Stimulated activated naive B cell treated with anti-CD40 and anti-IgM and Interleukin-4, amounts not matched to agents 10 μg/mL and 1 μg/mL and 100 μg/mL, for 72 hours (primary cell): ENCODE results near the gene PAPSS2.
A peak's percentile ranks its signal among the peaks of the same experiment; 100 is the strongest.

Experiments
- ATAC-seq, 2 donors: fragments of 150-1000 bp; cut with Tn5 transposase; replicated peaks; 2 replicates each; pipeline ENCODE4 v1.10.0; 2021; ENCODE audit warnings: moderate library complexity in 1 of 2
- DNase-seq: peaks from one replicate; pipeline ENCODE4 v3.0.0; 2021
- H3K27ac Mint-ChIP-seq: one replicate; pipeline ENCODE4 v1.8.0; 2022; ENCODE audit warnings: mild to moderate bottlenecking, mixed read lengths
- H3K27me3 Mint-ChIP-seq, 2 donors: one replicate each; pipeline ENCODE4 v1.8.0; 2022; ENCODE audit warnings: mixed read lengths in 2 of 2
- H3K36me3 Mint-ChIP-seq, 2 donors: one replicate each; pipeline ENCODE4 v1.8.0; 2022; ENCODE audit warnings: mixed read lengths in 2 of 2, mild to moderate bottlenecking in 1 of 2
- H3K4me1 Mint-ChIP-seq, 2 donors: one replicate each; pipeline ENCODE4 v1.8.0; 2022; ENCODE audit warnings: mixed read lengths in 2 of 2, mild to moderate bottlenecking in 1 of 2
- H3K4me3 Mint-ChIP-seq, 2 donors: one replicate each; pipeline ENCODE4 v1.8.0; 2022; ENCODE audit warnings: mild to moderate bottlenecking in 2 of 2, mixed read lengths in 2 of 2, moderate library complexity in 1 of 2
- H3K9me3 Mint-ChIP-seq, 2 donors: one replicate each; pipeline ENCODE4 v1.8.0; 2022; ENCODE audit warnings: mixed read lengths in 2 of 2, mild to moderate bottlenecking in 1 of 2

Gene PAPSS2

DNA sequence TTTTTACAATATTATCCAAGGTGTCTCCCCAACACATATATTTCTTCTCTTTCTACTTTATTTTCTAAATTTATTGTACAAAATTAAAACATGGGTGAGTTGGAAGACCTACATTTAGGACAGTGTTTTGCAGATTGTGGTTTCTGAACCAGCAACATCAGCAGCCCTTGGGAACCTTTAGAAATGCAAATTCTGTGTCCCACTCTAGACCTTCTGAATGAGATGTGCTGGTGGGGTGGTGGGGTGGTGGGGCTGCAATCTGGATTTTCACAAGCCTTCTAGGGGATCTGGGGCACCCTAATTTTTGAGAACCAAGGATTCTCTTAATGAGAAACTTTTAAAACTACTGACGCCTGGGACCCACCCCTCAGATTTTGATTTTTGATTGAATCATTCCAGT lies 7.4 kb upstream of the PAPSS2 start:
- H3K36me3 Mint-ChIP-seq: no peaks in the 10 kb centered on the region
- no peak overlapping the region for H3K27ac Mint-ChIP-seq
- no peak for ATAC-seq
- H3K9me3 Mint-ChIP-seq: no peaks in the 10 kb centered on the region
- DNase-seq: no peak
- H3K4me3 Mint-ChIP-seq: no peak overlapping the region
- peaks cover 0 to 7% of the 10 kb centered on the region in 2 donors for H3K27me3 Mint-ChIP-seq
- peaks cover under 1 to 1% of the 10 kb centered on the region in 2 donors for H3K4me1 Mint-ChIP-seq

DNA sequence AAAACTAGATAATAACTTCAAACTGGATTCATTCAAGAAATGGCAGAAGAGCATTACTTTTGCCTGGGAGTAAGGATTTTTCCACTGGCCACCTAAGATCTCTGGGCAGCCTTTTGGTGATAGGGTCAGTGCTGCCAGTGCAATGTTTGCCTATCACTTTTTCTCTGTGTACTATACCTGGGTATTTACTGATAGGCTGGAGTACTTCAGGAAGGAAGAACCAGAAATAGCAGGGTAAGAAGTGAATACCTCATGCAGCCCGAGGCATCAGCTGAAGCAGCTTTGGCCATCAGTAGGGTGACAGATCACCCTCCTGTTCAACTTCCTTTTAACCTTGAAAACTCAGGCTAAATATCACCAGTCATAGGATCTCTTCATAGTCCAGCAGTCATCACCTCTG lies 5.5 kb upstream of the PAPSS2 start:
- no peak overlapping the region for H3K4me3 Mint-ChIP-seq
- peaks cover 4 to 5% of the 10 kb centered on the region in 2 donors for H3K4me1 Mint-ChIP-seq
- peaks cover 5 to 11% of the 10 kb centered on the region in 2 donors for H3K27me3 Mint-ChIP-seq

GRCh38 chr10:87656431-87657072 lies 3.1 kb upstream of the PAPSS2 start:
- H3K4me1 Mint-ChIP-seq: peaks cover 10 to 18% of the 10 kb centered on the region in 2 donors
- DNase-seq (no peak), ATAC-seq (peak; percentile 54 to 65)
- H3K4me3 Mint-ChIP-seq: no peak overlapping the region
- no peaks in the 10 kb centered on the region for H3K36me3 Mint-ChIP-seq
- peaks cover 22 to 32% of the 10 kb centered on the region in 2 donors for H3K27me3 Mint-ChIP-seq
- no peak overlapping the region for H3K27ac Mint-ChIP-seq
- H3K9me3 Mint-ChIP-seq: no peaks in the 10 kb centered on the region

More for the DNA sequence above, 5.5 kb upstream of the PAPSS2 start:
- Mint-ChIP-seq H3K9me3 (no peaks in the 10 kb centered on the region), H3K36me3 (no peaks in the 10 kb centered on the region), H3K27ac (no peak overlapping the region)
- no peak for ATAC-seq
- no peak for DNase-seq

GRCh38 chr10:87657371-87657770 lies 2.3 kb upstream of the PAPSS2 start:
- no peaks in the 10 kb centered on the region for H3K36me3 Mint-ChIP-seq
- H3K4me3 Mint-ChIP-seq: no peak overlapping the region
- peaks cover 10 to 18% of the 10 kb centered on the region in 2 donors for H3K4me1 Mint-ChIP-seq
- H3K27me3 Mint-ChIP-seq: peaks cover 22 to 36% of the 10 kb centered on the region in 2 donors
- ATAC-seq (no peak), DNase-seq (no peak)
- H3K27ac Mint-ChIP-seq: no peak overlapping the region
- no peaks in the 10 kb centered on the region for H3K9me3 Mint-ChIP-seq

- Mint-ChIP-seq H3K4me3 (no peak overlapping the region), H3K4me1 (peaks cover 10 to 18% of the 10 kb centered on the region in 2 donors), H3K9me3 (no peaks in the 10 kb centered on the region), H3K36me3 (no peaks in the 10 kb centered on the region), H3K27ac (no peak overlapping the region), H3K27me3 (peaks cover 25 to 46% of the 10 kb centered on the region in 2 donors)
- DNase-seq (no peak), ATAC-seq (no peak)
Measured at GRCh38 chr10:87658321-87658795, 1.3 kb upstream of the PAPSS2 start.

DNA sequence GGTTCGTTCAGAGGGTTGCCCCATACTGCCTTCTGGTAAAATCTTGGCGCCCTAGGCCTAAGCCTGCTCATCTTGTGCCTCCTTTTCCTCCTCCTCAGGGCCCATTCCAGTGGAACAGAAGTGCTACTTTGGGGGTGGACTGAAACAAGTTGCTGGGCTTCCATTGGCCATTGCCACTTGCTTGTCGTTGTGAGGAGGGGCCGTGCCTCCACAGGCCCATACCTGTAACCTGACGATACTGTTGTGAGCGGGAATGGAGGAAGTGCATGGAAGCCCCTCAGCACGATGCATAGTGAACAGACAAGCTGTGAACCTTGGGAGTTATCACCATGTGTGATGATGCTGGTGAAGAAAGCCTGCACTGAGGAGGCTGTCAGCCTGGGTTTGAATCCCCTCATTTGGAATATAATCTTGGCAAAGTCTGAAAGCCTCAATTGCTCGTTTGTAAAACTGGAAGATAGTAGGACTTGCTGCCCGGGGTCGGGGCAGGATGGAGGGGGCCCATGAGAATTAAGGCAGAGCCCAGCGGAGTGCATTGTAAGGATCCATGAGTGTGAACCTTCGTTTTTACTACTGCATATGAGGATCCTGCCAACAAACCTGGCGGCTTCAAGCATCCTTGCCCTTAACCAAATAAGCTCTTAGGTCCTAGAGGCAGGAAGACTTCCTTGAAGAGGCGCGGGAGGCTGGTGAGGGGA lies 671 bp upstream of the PAPSS2 start:
- no peak for DNase-seq
- H3K27me3 Mint-ChIP-seq: peaks cover 27 to 49% of the 10 kb centered on the region in 2 donors
- H3K4me3 Mint-ChIP-seq: peak overlapping the region; percentile 76 to 86
- ATAC-seq: no peak
- H3K9me3 Mint-ChIP-seq: no peaks in the 10 kb centered on the region
- H3K27ac Mint-ChIP-seq: peak overlapping the region; percentile 65
- peaks cover 10 to 18% of the 10 kb centered on the region in 2 donors for H3K4me1 Mint-ChIP-seq
- H3K36me3 Mint-ChIP-seq: no peaks in the 10 kb centered on the region

DNA sequence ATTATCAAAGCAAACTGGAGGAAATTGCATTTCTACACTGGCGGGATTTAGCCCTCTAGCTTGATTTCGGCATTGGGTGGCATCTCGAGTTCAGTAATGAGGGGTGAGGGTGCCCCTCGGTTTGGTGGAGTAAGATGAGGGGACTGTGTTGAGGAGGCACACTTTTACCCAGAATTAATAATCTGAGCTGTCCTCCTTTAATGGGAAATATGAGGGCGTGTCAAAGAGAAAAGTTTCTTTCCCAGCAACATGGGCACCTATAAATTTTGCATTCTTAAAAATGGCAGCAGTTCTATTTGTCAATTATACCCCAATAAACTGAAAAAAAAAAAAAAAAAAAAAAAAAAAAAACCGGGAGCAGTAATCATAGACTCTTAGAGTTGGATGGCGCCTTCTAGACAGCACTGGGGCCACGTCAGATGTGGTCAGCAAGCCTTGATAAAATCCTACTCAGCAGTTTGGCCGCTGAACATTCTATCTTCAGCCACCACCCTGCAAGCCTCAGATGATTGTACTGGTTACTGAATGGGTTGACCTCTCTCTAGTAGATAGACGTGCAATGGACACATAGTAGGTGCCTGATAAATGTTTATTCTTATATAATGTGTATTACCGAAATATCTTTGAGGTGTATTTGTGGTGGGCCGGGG lies 931 bp downstream of the PAPSS2 start:
- ATAC-seq (no peak), DNase-seq (no peak)
- Mint-ChIP-seq H3K4me3 (peak overlapping the region; percentile 80 to 86), H3K36me3 (no peaks in the 10 kb centered on the region), H3K9me3 (no peaks in the 10 kb centered on the region), H3K27ac (peak overlapping the region; percentile 42), H3K27me3 (peaks cover 32 to 49% of the 10 kb centered on the region in 2 donors), H3K4me1 (peaks cover 10 to 18% of the 10 kb centered on the region in 2 donors)

- no peaks in the 10 kb centered on the region for H3K9me3 Mint-ChIP-seq
- H3K4me1 Mint-ChIP-seq: peaks cover 10 to 18% of the 10 kb centered on the region in 2 donors
- H3K4me3 Mint-ChIP-seq: no peak overlapping the region
- no peak overlapping the region for H3K27ac Mint-ChIP-seq
- peaks cover 37 to 58% of the 10 kb centered on the region in 2 donors for H3K27me3 Mint-ChIP-seq
- DNase-seq (no peak), ATAC-seq (no peak)
- no peaks in the 10 kb centered on the region for H3K36me3 Mint-ChIP-seq
Measured at GRCh38 chr10:87661861-87662785, 2.4 kb downstream of the PAPSS2 start.

DNA sequence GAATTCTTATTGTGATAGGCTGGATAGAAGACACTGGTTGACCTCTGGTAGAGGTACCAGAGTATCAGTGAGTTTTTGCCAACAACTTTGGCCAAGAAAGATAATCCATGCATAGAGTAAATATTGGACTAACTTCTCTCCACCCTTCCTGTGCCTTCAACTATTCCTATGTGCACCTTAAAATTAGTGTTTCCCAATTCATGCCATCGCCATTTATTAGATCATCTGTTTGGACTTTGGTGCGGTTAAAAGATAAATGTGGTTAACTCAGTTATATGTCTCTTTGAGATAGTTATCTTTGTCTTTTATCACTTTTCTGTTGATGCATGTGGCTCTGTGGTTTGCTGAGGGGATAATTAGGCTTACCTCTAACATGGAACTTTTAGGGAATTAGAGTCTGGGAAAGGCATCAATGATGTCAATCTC lies 4.6 kb downstream of the PAPSS2 start:
- H3K36me3 Mint-ChIP-seq: no peaks in the 10 kb centered on the region
- no peak overlapping the region for H3K4me3 Mint-ChIP-seq
- no peaks in the 10 kb centered on the region for H3K9me3 Mint-ChIP-seq
- ATAC-seq (no peak), DNase-seq (no peak)
- H3K27ac Mint-ChIP-seq: no peak overlapping the region
- peaks cover 4 to 13% of the 10 kb centered on the region in 2 donors for H3K4me1 Mint-ChIP-seq
- peaks cover 32 to 52% of the 10 kb centered on the region in 2 donors for H3K27me3 Mint-ChIP-seq

GRCh38 chr10:87667493-87667892 lies 7.8 kb downstream of the PAPSS2 start:
- H3K27ac Mint-ChIP-seq: no peak overlapping the region
- H3K4me3 Mint-ChIP-seq: no peak overlapping the region
- H3K9me3 Mint-ChIP-seq: no peaks in the 10 kb centered on the region
- ATAC-seq: no peak
- peaks cover 0 to 2% of the 10 kb centered on the region in 2 donors for H3K4me1 Mint-ChIP-seq
- H3K36me3 Mint-ChIP-seq: no peaks in the 10 kb centered on the region
- H3K27me3 Mint-ChIP-seq: peaks cover 14 to 20% of the 10 kb centered on the region in 2 donors
- DNase-seq: no peak

DNA sequence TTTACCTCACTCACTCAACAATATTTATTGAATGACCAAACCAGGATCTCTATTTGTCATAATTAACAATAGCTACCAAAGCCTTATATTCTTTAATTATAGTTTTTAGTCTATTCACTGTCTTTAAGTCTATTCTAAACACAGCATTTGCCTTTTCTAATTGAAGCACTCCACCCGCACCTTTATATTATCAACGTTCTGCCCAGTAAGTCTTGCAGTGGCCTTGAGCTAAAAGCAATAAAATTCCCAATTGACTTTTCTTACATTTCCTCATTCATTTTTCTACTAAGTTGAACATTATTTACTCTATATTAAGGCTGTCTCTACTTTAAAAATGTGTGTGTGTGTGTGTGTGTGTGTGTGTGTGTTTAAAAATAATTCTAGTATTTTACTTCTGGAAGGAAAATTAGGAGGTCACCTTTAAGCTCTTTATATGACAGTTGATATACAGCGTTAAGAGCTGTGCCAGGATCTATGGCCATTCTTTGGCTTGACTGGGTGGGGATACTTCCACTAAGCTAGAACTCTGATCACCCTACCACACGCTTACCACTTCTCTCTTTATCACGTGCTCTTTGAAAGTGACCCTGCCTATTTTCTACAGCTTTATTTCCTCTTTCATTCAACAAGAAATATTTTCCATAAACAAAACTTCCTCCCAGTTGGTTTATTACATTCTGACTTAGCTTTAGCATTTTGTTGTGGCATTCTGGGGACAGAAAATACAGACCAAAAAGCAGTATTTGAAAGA lies 8.8 kb downstream of the PAPSS2 start:
- H3K27ac Mint-ChIP-seq: no peak overlapping the region
- no peak for DNase-seq

DNA sequence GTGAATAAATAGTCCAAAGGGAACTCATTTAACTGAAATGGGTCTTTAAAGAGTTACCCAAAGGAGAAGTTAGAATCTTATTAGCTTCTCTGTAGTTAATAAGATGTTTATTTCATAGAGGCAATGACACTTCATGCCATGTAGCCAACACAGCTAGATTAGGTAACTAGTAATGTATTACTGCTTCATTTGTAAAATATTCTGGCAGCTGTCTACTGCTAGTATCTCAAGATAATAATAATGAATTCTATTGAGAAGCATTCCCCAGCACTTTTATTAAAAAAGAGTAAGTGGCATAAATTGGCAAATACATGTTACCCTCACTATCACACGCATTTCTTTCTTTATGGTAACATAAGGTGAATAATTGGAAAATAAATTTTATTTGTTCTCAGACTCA lies 10.1 kb downstream of the PAPSS2 start:
- no peak for DNase-seq
- Mint-ChIP-seq H3K27ac (no peak overlapping the region), H3K27me3 (peaks cover 5 to 9% of the 10 kb centered on the region in 2 donors), H3K9me3 (no peaks in the 10 kb centered on the region), H3K4me3 (no peak overlapping the region), H3K36me3 (no peaks in the 10 kb centered on the region), H3K4me1 (peaks cover 0 to 2% of the 10 kb centered on the region in 2 donors)
- ATAC-seq: no peak

More for the DNA sequence above, 8.8 kb downstream of the PAPSS2 start:
- peaks cover 10 to 12% of the 10 kb centered on the region in 2 donors for H3K27me3 Mint-ChIP-seq
- ATAC-seq: no peak
- peaks cover 0 to 2% of the 10 kb centered on the region in 2 donors for H3K4me1 Mint-ChIP-seq
- no peak overlapping the region for H3K4me3 Mint-ChIP-seq
- no peaks in the 10 kb centered on the region for H3K36me3 Mint-ChIP-seq
- no peaks in the 10 kb centered on the region for H3K9me3 Mint-ChIP-seq

- Mint-ChIP-seq H3K36me3 (no peaks in the 10 kb centered on the region), H3K27me3 (peaks cover 5 to 9% of the 10 kb centered on the region in 2 donors), H3K4me3 (no peak overlapping the region), H3K27ac (no peak overlapping the region), H3K4me1 (peaks cover 0 to 2% of the 10 kb centered on the region in 2 donors), H3K9me3 (no peaks in the 10 kb centered on the region)
- DNase-seq (no peak), ATAC-seq (no peak)
Measured at GRCh38 chr10:87670586-87670985, 10.9 kb downstream of the PAPSS2 start.
